GM21528 (cell line): Measurements from ENCODE around the gene PRPSAP2.
"Not testable (repeated sequence)": the region's sequence is repeated elsewhere in the genome, so short reads cannot be mapped to it uniquely, and the experiment has no call there.

Experiments used
- ATAC-seq: cut with Tn5 transposase; IDR thresholded peaks from one replicate; pipeline ENCODE4 v1.9.1; 2021; ENCODE audit warnings: mild to moderate bottlenecking, moderate library complexity; ENCODE audit not compliant: unreplicated experiment, low FRiP score

The PRPSAP2 gene, protein sequence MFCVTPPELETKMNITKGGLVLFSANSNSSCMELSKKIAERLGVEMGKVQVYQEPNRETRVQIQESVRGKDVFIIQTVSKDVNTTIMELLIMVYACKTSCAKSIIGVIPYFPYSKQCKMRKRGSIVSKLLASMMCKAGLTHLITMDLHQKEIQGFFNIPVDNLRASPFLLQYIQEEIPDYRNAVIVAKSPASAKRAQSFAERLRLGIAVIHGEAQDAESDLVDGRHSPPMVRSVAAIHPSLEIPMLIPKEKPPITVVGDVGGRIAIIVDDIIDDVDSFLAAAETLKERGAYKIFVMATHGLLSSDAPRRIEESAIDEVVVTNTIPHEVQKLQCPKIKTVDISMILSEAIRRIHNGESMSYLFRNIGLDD

DNA sequence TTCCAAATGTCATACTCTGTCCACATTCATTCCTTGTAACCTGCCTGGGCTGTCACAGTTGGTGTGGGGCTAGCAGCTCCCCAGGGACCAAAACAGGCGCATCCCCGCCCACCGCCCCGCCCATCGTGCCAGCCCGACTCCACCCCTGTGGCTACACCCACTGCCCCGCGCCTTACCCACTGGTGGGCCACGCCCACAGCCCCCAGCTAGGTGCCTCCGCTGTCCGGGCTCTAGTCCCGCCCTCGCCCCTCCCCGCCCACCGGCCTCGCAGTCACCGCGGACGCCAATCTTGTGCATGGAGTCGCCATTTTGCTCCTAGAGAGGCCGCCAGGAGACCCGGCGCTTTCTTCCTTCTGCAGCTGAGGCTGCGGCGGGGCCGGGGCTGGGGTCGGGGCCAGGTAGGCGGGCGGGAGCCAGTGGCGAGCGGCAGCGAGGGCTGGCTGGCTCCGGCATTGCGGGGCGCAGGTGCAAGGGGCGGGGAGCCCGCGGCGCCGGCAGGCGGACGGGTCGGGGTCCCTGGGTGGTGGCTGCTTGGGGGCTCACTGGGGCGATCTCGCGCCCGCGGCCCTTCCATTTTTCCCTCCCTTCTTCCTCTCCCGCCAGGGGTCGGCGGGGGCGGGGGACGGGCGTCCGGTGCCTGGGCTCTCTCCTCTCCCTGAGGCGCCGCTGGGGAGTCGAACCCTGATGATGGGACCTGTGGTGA lies at the start of gene PRPSAP2:
Gene PRPSAP2 (plus strand): TSS at position 268 of the 703 bp plus-strand sequence. CDS start 7,703 bp downstream, outside the sequence.
- peak; percentile 58 for ATAC-seq

DNA sequence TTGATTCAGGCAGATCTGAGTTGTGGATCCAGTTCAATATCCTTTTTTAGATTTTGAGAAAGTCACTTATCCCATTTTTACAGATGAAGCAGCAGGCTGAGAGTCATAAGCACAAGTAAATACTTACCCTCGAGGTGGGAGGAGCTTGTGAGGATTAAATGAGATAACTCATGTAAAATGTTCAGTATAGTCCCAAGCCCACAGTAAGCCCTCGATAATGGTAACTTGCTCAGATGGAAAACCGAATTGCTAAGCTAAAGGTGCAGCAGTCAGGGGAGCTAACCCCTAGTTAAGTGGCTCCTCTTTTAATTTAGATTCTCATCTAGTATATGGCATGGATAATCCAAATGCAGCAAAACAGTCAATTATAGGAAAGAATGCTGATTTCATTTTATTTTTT lies 42.0 kb upstream of the PRPSAP2 start:
- ATAC-seq, result not testable (repeated sequence)

GRCh38 chr17:18816489-18817371 lies 41.2 kb upstream of the PRPSAP2 start:
- ATAC-seq, result not testable (repeated sequence)

DNA sequence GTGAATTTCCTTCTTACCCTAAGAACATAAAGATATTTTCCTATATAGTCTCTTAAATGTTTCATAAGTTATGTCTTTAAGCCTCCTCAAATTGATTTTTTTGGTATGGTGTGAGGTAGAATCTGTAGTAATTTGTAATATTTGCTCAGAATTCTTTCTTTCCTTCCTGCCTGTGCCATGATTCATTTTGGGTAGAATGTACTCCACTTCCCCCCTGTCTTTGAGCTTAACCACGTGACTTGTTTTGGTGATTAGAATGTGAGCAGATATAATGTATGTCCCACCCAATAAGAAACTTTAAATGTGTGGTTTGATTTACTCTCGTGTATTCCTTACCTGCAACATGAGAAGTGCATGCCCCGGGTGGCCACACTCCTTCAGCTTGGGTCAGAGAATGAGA lies 36.5 kb upstream of the PRPSAP2 start:
- ATAC-seq, result not testable (repeated sequence)

DNA sequence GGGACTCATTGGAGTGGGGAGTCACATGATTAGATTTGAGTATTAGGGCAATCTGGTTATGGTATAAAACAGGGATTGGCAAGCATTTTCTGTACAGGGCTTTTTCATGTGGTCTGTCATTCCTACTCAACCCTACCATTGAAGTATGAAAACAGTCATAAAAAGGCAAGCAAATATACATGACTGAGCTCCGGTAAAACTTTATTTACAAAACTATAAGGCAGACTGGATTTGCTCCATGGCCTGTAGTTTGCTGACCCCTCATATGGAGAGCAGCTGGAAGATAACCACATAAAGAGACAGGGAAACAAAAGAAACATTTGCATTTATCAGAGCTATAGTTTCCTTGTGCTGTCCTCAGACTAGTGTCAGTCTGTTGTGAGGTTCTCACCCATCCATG lies 30.3 kb upstream of the PRPSAP2 start:
- ATAC-seq, result not testable (repeated sequence)

DNA sequence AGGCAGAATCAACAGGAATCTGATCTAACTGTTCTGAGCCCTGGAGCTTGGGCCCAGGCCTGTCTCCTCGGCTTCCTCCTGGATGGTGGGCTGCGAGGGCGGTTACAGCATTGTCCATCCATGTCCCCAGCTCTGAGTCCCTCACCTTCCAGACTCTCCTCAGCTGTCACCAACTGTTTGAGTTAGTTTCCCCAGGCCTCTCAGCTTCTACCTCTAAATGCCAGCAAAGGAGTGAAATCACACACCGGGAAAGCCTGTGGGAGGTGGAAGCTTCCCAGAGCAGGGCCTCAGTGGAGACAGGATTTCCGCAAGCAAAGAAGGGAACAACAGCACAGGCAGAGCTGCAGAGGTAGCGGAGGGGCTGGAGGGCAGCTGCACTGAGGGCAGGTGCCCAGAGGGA lies 9.4 kb upstream of the PRPSAP2 start:
- no peak for ATAC-seq

- ATAC-seq, result no peak
Measured at GRCh38 chr17:18850679-18851078, 7.3 kb upstream of the PRPSAP2 start.

GRCh38 chr17:18851201-18851600 lies 6.7 kb upstream of the PRPSAP2 start:
- no peak for ATAC-seq

GRCh38 chr17:18854956-18855355 lies 3.0 kb upstream of the PRPSAP2 start:
- no peak for ATAC-seq

- ATAC-seq, result peak; percentile 61
Measured at GRCh38 chr17:18855831-18856569, 1.9 kb upstream of the PRPSAP2 start.

GRCh38 chr17:18856570-18856915 lies 1.4 kb upstream of the PRPSAP2 start:
- ATAC-seq, result no peak

GRCh38 chr17:18858567-18859245 lies 775 bp downstream of the PRPSAP2 start:
- ATAC-seq, result no peak

- ATAC-seq, result no peak
Measured at GRCh38 chr17:18859256-18859655, 1.3 kb downstream of the PRPSAP2 start.

DNA sequence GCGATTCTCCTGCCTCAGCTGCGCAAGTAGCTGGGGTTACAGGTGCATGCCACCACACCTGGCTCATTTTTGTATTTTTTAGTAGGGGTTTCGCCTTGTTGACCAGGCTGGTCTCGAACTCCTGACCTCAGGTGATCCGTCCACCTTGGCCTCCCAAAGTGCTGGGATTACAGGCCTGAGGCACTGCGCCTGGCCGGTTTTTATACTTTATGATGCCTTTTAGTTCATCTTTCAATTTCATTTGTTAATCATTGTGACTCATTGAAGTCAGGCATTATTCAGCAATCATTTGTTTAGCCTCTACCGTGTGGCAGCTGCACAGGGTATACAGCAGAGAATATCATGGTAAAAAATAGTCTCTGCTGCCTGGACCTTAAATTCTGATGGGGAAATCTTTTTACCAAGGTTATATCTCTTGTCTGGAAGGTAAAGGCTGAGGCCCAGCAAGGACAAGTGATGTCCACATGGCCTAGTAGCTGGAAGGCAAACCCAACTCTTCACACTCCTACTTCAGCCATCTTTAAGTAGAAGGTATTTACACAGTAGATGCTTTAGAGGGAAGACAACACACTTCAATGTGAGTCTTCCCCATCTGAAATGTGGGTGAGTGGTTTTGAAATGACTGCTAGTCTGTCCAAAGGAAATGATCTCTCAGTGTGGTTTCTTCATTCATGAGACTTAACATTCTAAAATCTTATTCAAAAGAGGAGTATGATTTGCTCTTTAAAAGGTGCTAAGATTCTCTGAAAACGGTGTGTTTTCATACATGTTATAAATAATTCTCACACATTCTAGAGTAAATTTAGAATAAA lies 2.4 kb downstream of the PRPSAP2 start:
- ATAC-seq, result no peak

- ATAC-seq, result no peak
Measured at GRCh38 chr17:18862011-18862410, 4.1 kb downstream of the PRPSAP2 start.

DNA sequence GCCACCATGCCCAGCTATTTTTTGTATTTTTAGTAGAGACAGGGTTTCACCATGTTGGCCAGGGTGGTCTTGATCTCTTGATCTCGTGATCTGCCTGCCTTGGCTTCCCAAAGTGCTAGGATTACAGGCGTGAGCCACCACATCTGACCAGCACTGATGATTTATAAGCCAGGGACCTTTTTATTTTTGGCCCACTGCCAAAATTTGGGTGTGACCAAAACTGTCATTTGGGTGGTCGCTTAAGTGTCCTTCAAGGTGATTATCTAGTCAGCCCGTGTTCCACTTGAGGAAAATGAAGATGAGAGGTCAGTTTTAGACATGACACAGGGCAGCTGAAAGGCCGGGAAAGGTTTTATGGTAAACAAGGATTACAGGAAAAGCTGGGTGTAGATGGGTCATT lies 7.1 kb downstream of the PRPSAP2 start:
- not testable (repeated sequence) for ATAC-seq

DNA sequence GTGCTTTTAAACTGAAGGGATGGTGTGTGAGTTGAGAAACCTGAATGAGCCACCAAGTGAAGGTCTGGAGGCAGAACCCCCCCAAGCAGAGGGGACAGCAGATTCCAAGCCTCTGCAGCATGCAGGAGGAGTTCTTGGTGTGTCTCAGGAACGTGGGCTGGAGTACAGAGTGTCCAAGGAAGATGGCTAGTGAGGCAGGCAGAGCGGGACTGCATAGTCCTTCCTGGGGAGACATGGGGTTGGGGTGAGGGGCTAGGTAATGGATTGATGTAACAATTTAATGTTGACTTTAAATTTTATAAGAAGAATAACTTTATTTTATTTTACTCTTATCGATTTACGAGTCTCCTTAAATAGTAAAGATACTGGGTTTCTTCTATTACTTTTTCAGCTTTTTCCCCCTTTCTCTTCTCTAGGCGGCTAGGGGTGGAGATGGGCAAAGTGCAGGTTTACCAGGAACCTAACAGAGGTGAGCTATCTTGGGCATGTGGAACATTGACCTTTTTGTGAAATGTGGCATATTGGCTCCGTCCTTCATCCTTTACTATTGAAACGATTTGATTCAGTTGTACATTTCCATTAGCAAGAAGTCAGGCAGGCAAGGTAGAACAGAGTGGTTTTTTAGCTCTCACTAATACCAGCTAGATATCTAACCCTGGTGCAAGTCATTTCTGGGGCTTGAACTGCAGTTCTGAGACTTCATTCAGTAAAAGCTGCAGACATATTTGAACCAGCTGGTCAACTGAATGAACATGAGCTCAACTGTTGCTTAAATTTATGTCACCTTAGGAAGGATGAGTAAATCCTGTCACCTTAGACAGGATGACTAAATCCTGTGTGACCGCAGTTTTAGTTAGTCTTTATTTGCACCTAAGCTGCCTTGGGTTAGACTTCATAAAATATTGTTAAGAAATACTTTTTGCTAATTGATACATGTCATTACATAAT lies 9.2 kb downstream of the PRPSAP2 start:
- ATAC-seq, result no peak

DNA sequence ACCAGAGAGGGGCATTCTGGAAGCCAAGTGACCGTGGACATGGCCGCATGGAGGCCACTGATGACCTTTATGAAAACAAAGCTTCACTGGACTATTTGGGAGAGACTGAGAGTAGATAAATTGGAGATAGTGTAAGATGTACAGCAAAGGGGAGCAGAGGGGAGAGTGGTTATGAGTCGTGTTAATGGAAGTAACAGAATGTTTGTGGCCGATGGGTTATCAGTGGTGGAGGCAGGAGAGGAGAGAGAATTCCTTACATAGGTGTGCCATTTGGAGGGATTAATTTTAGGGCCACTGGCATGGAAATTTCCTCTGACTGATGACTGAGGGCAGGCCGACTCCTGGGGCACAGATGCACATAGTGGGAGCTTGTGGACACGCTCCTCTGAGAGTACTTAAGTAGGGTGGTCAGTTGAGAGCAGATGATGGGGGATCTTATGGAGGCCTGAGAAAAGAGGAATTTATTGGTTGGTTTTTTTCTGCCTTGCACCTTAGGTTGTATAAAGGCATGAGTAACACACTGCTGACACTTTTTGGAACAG lies 19.2 kb downstream of the PRPSAP2 start:
- no peak for ATAC-seq
